Peyer's patch (tissue), 4 donors: ENCODE results near the gene TSHZ1. TPM values are rescaled to one million over a fixed set of nuclear protein-coding genes. Genes with fewer than 3 reads are reported as not detected.

Experiments used
- DNase-seq, 3 donors: peaks; one replicate each; pipeline ENCODE4 v3.0.0-alpha.2; 2017 to 2019
- H3K27ac ChIP-seq, 4 donors: fragments of 200-600 bp; sonication (generic); one replicate each; pipeline ENCODE4 v1.5.1; 2016 to 2019
- H3K27me3 ChIP-seq, 2 donors: fragments of 200-600 bp; sonication (generic); one replicate each; pipeline ENCODE4 v1.5.1; 2019
- H3K36me3 ChIP-seq, 3 donors: fragments of 200-600 bp; sonication (generic); one replicate each; pipeline ENCODE4 v1.5.1; 2016 to 2019
- H3K4me1 ChIP-seq, 4 donors: fragments of 200-600 bp; sonication (generic); one replicate each; pipeline ENCODE4 v1.5.1; 2016 to 2019
- H3K4me3 ChIP-seq, 4 donors: fragments of 200-600 bp; sonication (generic); 1 replicate in 3 of 4; 2 replicates in 1 of 4; pipeline ENCODE4 v1.5.1; 2016 to 2019; ENCODE audit warnings: mild to moderate bottlenecking in 1 of 4
- H3K9me3 ChIP-seq, 4 donors: fragments of 200-600 bp; sonication (generic); one replicate each; pipeline ENCODE4 v1.5.1; 2016 to 2019; ENCODE audit warnings: mild to moderate bottlenecking in 1 of 4
- CTCF ChIP-seq, 6 experiments: fragments of 450-650 bp in 4 of 6; fragments of 200-600 bp in 2 of 6; sonication (generic) in 1 of 6; IDR thresholded peaks; one replicate each; pipeline ENCODE4 v1.5.1; 2017 to 2019; ENCODE audit warnings: antibody characterized with exemption in 6 of 6, mild to moderate bottlenecking in 3 of 6, moderate library complexity in 1 of 6
- POLR2A ChIP-seq, 2 donors: fragments of 450-650 bp; IDR thresholded peaks; one replicate each; pipeline ENCODE4 v1.5.1; 2017; ENCODE audit warnings: antibody characterized with exemption in 2 of 2, mild to moderate bottlenecking in 2 of 2, moderate library complexity in 2 of 2
- total RNA-seq, 4 donors: library from RNA; depleted of rRNA; stranded (reverse); fragments of >200 nt; gene quantifications; one replicate each; pipeline ENCODE4 v1.1.0, GENCODE V29; 2016

TSHZ1 gene
- total RNA-seq, 4 donors from 2014 or later = 12.4 to 34.8 (median 28.4) TPM

- H3K27me3 ChIP-seq = no peaks in the 10 kb centered on the region
- no peak overlapping the region for H3K4me3 ChIP-seq
These were observed 28.2 kb downstream of the TSHZ1 start for GRCh38 chr18:75238786-75239185.

GRCh38 chr18:75240433-75240832, 29.8 kb downstream of the TSHZ1 start:
- Histone ChIP-seq H3K4me1 (no peaks in the 10 kb centered on the region), H3K4me3 (no peak overlapping the region), H3K27me3 (no peaks in the 10 kb centered on the region), H3K27ac (no peak overlapping the region), H3K36me3 (no peaks in the 10 kb centered on the region), H3K9me3 (no peaks in the 10 kb centered on the region)
- DNase-seq = no peak
- TF ChIP-seq CTCF (IDR thresholded peaks at IDR 0.05) (no peak), POLR2A (IDR thresholded peaks at IDR 0.05) (no peak)

More at GRCh38 chr18:75238786-75239185, 28.2 kb downstream of the TSHZ1 start:
- no peak overlapping the region for H3K27ac ChIP-seq
- DNase-seq = no peak
- no peaks in the 10 kb centered on the region for H3K9me3 ChIP-seq
- H3K4me1 ChIP-seq = no peaks in the 10 kb centered on the region
- H3K36me3 ChIP-seq = peaks cover 0 to 5% (median 0%) of the 10 kb centered on the region in 3 donors
- TF ChIP-seq CTCF (IDR thresholded peaks at IDR 0.05) = no peak
- no peak for TF ChIP-seq POLR2A (IDR thresholded peaks at IDR 0.05)

- DNase-seq = no peak
- H3K9me3 ChIP-seq = no peaks in the 10 kb centered on the region
- peaks cover 0 to 4% (median 3%) of the 10 kb centered on the region in 4 donors for H3K4me1 ChIP-seq
- no peaks in the 10 kb centered on the region for H3K36me3 ChIP-seq
- no peak overlapping the region for H3K27ac ChIP-seq
- TF ChIP-seq CTCF (IDR thresholded peaks at IDR 0.05) = no peak
- no peak for TF ChIP-seq POLR2A (IDR thresholded peaks at IDR 0.05)
- H3K27me3 ChIP-seq = no peaks in the 10 kb centered on the region
- H3K4me3 ChIP-seq = no peak overlapping the region
These were observed 31.1 kb downstream of the TSHZ1 start for GRCh38 chr18:75241705-75242104.

- Histone ChIP-seq H3K27me3 (no peaks in the 10 kb centered on the region), H3K27ac (no peak overlapping the region), H3K9me3 (no peaks in the 10 kb centered on the region), H3K4me3 (no peak overlapping the region), H3K36me3 (no peaks in the 10 kb centered on the region), H3K4me1 (peaks cover 4 to 17% (median 5%) of the 10 kb centered on the region in 4 donors)
- TF ChIP-seq CTCF (IDR thresholded peaks at IDR 0.05) = peak in 4 of 6 experiments; percentile 9 to 49 (median 38)
- TF ChIP-seq POLR2A (IDR thresholded peaks at IDR 0.05) = no peak
- no peak for DNase-seq
These were observed 34.0 kb downstream of the TSHZ1 start for GRCh38 chr18:75244351-75245313.

- H3K4me1 ChIP-seq = peaks cover 4 to 17% (median 5%) of the 10 kb centered on the region in 4 donors
- H3K27me3 ChIP-seq = no peaks in the 10 kb centered on the region
- no peaks in the 10 kb centered on the region for H3K9me3 ChIP-seq
- TF ChIP-seq CTCF (IDR thresholded peaks at IDR 0.05) = no peak
- H3K36me3 ChIP-seq = no peaks in the 10 kb centered on the region
- DNase-seq = no peak
- H3K27ac ChIP-seq = peak overlapping the region; percentile 50 to 75 (median 64)
- H3K4me3 ChIP-seq = peak overlapping the region; percentile 10 to 50 (median 31)
These were observed 36.4 kb downstream of the TSHZ1 start for GRCh38 chr18:75246721-75247610.
